HepG2 (cell line): ENCODE results near the gene TTC31. TPM values are rescaled to one million over a fixed set of nuclear protein-coding genes. Genes with fewer than 3 reads are reported as not detected.

ENCODE experiments used
- ARHGAP35 ChIP-seq: sonication (generic); formaldehyde crosslinking; IDR thresholded peaks from 2 replicates; pipeline ENCODE4 v1.9.0; 2022; ENCODE audit warnings: mild to moderate bottlenecking, inconsistent platforms, moderate library complexity, missing genetic modification reagents, borderline replicate concordance
- CBX5 ChIP-seq: sonication (generic); formaldehyde crosslinking; IDR thresholded peaks from 2 replicates; pipeline ENCODE4 v1.4.0; 2020; ENCODE audit warnings: missing genetic modification reagents, borderline replicate concordance
- CHCHD3 ChIP-seq: sonication (generic); formaldehyde crosslinking; IDR thresholded peaks from 2 replicates; pipeline ENCODE4 v1.8.0; 2022; ENCODE audit warnings: mild to moderate bottlenecking, missing genetic modification reagents, moderate library complexity
- GABPB1 ChIP-seq: IDR thresholded peaks from 2 replicates; pipeline ENCODE4 v1.6.1; 2016; ENCODE audit warnings: mild to moderate bottlenecking, missing genetic modification reagents, moderate library complexity, missing compliant biosample characterization
- HINFP ChIP-seq: sonication (generic); formaldehyde crosslinking; IDR thresholded peaks from 2 replicates; pipeline ENCODE4 v1.4.0; 2020; ENCODE audit warnings: low read depth, mild to moderate bottlenecking, missing genetic modification reagents
- HMGA1 ChIP-seq: sonication (generic); formaldehyde crosslinking; conservative IDR thresholded peaks from 2 replicates; pipeline ENCODE4 v1.4.0; 2020; ENCODE audit warnings: missing genetic modification reagents
- HOXA9 ChIP-seq: sonication (generic); formaldehyde crosslinking; IDR thresholded peaks from 2 replicates; pipeline ENCODE4 v1.8.1; 2022; ENCODE audit warnings: missing genetic modification reagents, mild to moderate bottlenecking, moderate library complexity, borderline replicate concordance
- IKZF4 ChIP-seq: sonication (generic); formaldehyde crosslinking; IDR thresholded peaks from 2 replicates; pipeline ENCODE4 v1.5.1; 2020; ENCODE audit warnings: borderline replicate concordance, mild to moderate bottlenecking, low read depth, missing genetic modification reagents; ENCODE audit errors: not compliant biosample characterization
- KDM5A ChIP-seq: fragments of 200-600 bp; sonication (generic); IDR thresholded peaks from 2 replicates; pipeline ENCODE4 v1.7.0; 2018; ENCODE audit warnings: antibody characterized with exemption, mild to moderate bottlenecking, low read length, borderline replicate concordance
- NR2F2 ChIP-seq: IDR thresholded peaks from 2 replicates; pipeline ENCODE4 v1.6.1; 2012; ENCODE audit warnings: low read depth, inconsistent platforms, borderline replicate concordance
- PAXIP1 ChIP-seq: sonication (generic); formaldehyde crosslinking; conservative IDR thresholded peaks from 2 replicates; pipeline ENCODE4 v1.4.0; 2020; ENCODE audit warnings: mild to moderate bottlenecking, missing genetic modification reagents, moderate library complexity
- PLRG1 ChIP-seq: fragments of 450-650 bp; conservative IDR thresholded peaks from 2 replicates; pipeline ENCODE4 v1.6.1; 2016
- SIX4 ChIP-seq: sonication (generic); formaldehyde crosslinking; IDR thresholded peaks from 2 replicates; pipeline ENCODE4 v1.4.0; 2020; ENCODE audit warnings: missing genetic modification reagents
- YEATS2 ChIP-seq: sonication (generic); formaldehyde crosslinking; IDR thresholded peaks from 2 replicates; pipeline ENCODE4 v1.4.0; 2020; ENCODE audit warnings: missing genetic modification reagents, borderline replicate concordance
- ZNF180 ChIP-seq: sonication (generic); formaldehyde crosslinking; IDR thresholded peaks from 2 replicates; pipeline ENCODE4 v1.4.0; 2020; ENCODE audit warnings: low read depth, missing genetic modification reagents, borderline replicate concordance
- ZNF256 ChIP-seq: sonication (generic); formaldehyde crosslinking; conservative IDR thresholded peaks from 2 replicates; pipeline ENCODE4 v1.4.0; 2020; ENCODE audit warnings: missing genetic modification reagents
- ZNF569 ChIP-seq: sonication (generic); formaldehyde crosslinking; IDR thresholded peaks from 2 replicates; pipeline ENCODE4 v1.5.0; 2020; ENCODE audit warnings: mild to moderate bottlenecking, missing genetic modification reagents, moderate library complexity, borderline replicate concordance
- ZNF574 ChIP-seq: sonication (generic); formaldehyde crosslinking; IDR thresholded peaks from 2 replicates; pipeline ENCODE4 v1.4.0; 2020; ENCODE audit warnings: missing genetic modification reagents
- ZNF616 ChIP-seq: sonication (generic); formaldehyde crosslinking; IDR thresholded peaks from 2 replicates; pipeline ENCODE4 v1.5.0; 2020; ENCODE audit warnings: low read depth, mild to moderate bottlenecking, missing genetic modification reagents
- ZNF629 ChIP-seq: sonication (generic); formaldehyde crosslinking; conservative IDR thresholded peaks from 2 replicates; pipeline ENCODE4 v1.5.0; 2020; ENCODE audit warnings: missing genetic modification reagents
- ZNF724P ChIP-seq: sonication (generic); formaldehyde crosslinking; IDR thresholded peaks from 2 replicates; pipeline ENCODE4 v1.8.0; 2022; ENCODE audit warnings: missing genetic modification reagents, borderline replicate concordance
- polyA plus RNA-seq, 8 experiments: library from polyadenylated mRNA; depleted of rRNA in 3 of 8; stranded (reverse) in 7 of 8; unstranded in 1 of 8; fragments of >200 nt; fragmentation: Illumina TruSeq in 4 of 8; extraction: Trizol in 4 of 8; gene quantifications; 2 replicates each; pipeline versions ENCODE4 v1.2.1 to v1.2.3, GENCODE V29; 2011 to 2016; ENCODE audit warnings: low read depth in 4 of 8, missing spikeins in 1 of 8, mixed read lengths in 1 of 8; ENCODE audit not compliant: insufficient read depth in 1 of 8
- total RNA-seq, 5 experiments: library from RNA; depleted of rRNA; stranded (reverse); fragments of >200 nt; fragmentation: Illumina TruSeq; extraction: Trizol; gene quantifications; 2 replicates each; pipeline ENCODE4 v1.2.3, GENCODE V29; 2016; ENCODE audit warnings: low read depth in 1 of 5

TTC31 gene
- total and polyA plus RNA-seq, 2 of the 13 experiments (the other 11 are each of a cell fraction or from before 2014, with no cell fraction given) = 28.3 to 39.5 TPM

- TF ChIP-seq HINFP (peak; percentile 97), SIX4 (CRISPR knock-in tag) (peak; percentile 38; the same call in 1 of the 2 replicates), CBX5 (CRISPR knock-in tag) (peak; percentile 88), ARHGAP35 (peak; percentile 94), HMGA1 (CRISPR knock-in tag) (no peak), ZNF629 (CRISPR knock-in tag) (peak; percentile 37; the same call in 1 of the 2 replicates), PLRG1 (no peak), KDM5A (peak; percentile 99), NR2F2 (peak; percentile 51; the same call in 1 of the 2 replicates), ZNF574 (CRISPR knock-in tag) (peak; percentile 97), ZNF724P (CRISPR knock-in tag) (peak; percentile 88; the same call in 1 of the 2 replicates), CHCHD3 (CRISPR knock-in tag) (peak; percentile 72; the same call in 1 of the 2 replicates), ZNF256 (CRISPR knock-in tag) (peak; percentile 85; the same call in 1 of the 2 replicates), ZNF180 (CRISPR knock-in tag) (peak; percentile 35; the same call in 1 of the 2 replicates), GABPB1 (CRISPR knock-in tag) (peak; percentile 100), IKZF4 (CRISPR knock-in tag) (peak; percentile 90), ZNF569 (CRISPR knock-in tag) (no peak), HOXA9 (no peak; the same call in 1 of the 2 replicates), PAXIP1 (CRISPR knock-in tag) (peak; percentile 69; the same call in 1 of the 2 replicates), ZNF616 (CRISPR knock-in tag) (peak; percentile 91; the same call in 1 of the 2 replicates), YEATS2 (CRISPR knock-in tag) (peak; percentile 90; the same call in 1 of the 2 replicates)
Measured at GRCh38 chr2:74472086-74472944, 10.6 kb upstream of the TTC31 start, which contains the start of gene MRPL53 (continued).
